ENCODE measurements around the gene TBC1D22B.

Gene TBC1D22B

DNA sequence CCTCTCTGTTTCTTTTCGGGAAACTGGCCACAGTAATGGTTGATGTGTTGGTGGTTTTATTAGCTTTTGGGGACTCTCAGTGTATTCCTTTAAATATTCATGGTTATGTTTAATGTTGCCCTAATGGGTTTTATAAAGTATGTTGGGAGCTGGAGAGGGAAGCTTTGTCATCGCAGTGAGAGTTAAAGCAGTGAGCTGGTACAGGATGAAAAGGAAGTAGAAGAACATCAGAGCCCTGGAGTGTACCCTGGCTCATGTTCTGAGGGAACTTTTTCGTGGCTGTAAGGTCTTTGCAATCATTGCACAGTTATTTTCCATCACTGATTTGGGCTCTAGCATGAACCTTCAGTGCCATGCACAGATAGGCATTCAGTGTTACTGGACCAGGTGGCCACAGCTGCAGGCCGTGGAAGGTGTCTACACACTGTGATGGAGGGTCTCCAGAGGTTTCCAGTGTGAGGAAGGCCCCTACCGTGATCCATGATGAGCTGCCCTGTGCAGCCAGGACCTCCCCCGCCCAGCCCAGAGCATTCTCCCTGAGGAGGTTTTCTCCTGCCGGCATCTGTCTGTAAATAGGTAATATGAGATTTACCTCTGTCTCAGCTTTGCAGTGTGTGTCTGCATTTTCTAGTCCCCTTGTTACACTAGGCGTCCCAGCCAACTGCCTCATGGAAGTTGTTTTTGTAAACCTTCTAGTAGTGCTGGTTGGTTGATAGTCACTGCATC, 22.8 kb downstream of the TBC1D22B start:
- H3K4me3 ChIP-seq (ENCODE audit: low read depth, low read length), result no peak overlapping the region
- no peak for TF ChIP-seq CTCF (IDR thresholded peaks at IDR 0.05; ENCODE audit: low read depth, low read length)

- no peak for TF ChIP-seq CTCF (IDR thresholded peaks at IDR 0.05; ENCODE audit: low read depth, low read length)
- H3K4me3 ChIP-seq (ENCODE audit: low read depth, low read length), result no peak overlapping the region
These were observed 24.8 kb downstream of the TBC1D22B start for GRCh38 chr6:37282371-37282770.

- H3K4me3 ChIP-seq (ENCODE audit: low read depth, low read length), result no peak overlapping the region
- no peak for TF ChIP-seq CTCF (IDR thresholded peaks at IDR 0.05; ENCODE audit: low read depth, low read length)
These were observed 25.7 kb downstream of the TBC1D22B start for GRCh38 chr6:37283268-37283667.

DNA sequence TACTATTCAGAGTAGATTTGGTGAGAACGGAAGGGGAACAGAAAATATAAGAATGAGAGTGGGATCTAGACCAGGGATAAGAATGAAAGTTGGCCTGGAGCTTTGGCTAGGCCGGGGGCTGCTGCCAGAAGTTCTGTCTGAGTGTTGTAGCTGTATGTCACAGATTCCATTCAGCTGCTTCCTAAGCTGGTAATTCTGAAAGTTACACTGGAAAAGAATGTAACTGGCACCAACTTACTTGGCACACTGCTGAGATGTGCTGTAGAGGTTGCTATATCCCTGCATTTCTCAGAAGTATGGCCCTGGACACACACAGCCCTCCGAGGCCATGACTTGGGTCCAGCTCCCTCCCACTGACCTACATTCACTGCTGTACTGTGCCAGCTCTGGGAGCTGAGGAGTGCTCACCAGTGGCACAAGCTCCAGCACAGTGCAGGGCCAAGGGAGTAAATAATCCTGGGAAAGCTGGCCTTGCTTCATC, 26.1 kb downstream of the TBC1D22B start:
- no peak for TF ChIP-seq CTCF (IDR thresholded peaks at IDR 0.05; ENCODE audit: low read depth, low read length)

GRCh38 chr6:37284781-37285180, 27.2 kb downstream of the TBC1D22B start:
- no peak overlapping the region for H3K4me3 ChIP-seq (ENCODE audit: low read depth, low read length)
- no peak for TF ChIP-seq CTCF (IDR thresholded peaks at IDR 0.05; ENCODE audit: low read depth, low read length)

More for the DNA sequence above, 26.1 kb downstream of the TBC1D22B start:
- no peak overlapping the region for H3K4me3 ChIP-seq (ENCODE audit: low read depth, low read length)

DNA sequence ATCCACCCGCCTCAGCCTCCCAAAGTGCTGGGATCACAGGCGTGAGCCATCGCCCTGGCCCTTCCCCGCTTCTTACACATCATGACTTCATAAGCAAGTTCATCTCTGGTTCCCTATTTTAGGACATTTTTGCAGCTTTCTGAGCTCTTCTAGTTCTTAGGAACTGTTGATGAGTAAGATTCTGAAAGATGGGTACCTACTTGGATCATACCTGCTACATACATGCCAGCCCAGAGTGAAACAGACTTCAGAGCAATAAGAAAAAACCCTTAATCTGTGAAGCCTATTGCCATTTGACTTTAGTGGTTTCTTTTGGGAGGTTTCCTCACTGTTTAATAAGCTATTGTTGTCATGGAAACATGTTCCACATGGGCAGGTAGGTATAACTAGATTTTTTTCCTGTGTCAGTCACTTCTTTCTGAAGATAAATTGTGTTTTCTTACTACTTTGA, 28.3 kb downstream of the TBC1D22B start:
- H3K4me3 ChIP-seq (ENCODE audit: low read depth, low read length), result no peak overlapping the region
- no peak for TF ChIP-seq CTCF (IDR thresholded peaks at IDR 0.05; ENCODE audit: low read depth, low read length)

DNA sequence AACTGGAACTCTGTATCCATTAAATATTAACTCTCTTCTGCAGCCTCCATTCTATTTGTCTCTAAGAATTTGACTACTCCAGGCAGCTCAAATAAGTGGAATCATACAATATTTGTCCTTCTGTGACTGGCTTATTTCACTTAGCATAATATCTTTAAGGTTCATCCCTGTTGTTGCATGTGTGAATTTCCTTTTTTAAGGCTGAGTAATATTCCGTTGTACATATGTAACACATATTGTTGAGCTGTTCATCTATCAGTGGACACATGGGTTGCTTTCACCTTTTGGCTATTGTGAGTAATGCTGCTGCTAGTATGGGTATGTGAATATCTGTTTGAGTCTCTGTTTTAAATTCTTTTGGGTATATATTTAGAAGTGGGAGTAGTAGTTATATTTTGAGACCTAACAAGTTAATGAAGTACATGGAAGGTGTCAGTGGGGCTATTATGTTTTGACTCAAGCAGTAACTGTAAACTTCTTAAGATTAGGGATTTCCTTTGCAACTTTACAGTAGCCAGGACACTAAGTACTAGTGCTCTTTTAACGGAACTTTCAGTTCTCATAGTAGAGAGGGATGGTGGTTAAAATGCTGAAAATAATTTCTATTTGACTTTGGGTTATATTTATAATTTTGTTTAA, 30.1 kb downstream of the TBC1D22B start:
- H3K4me3 ChIP-seq (ENCODE audit: low read depth, low read length), result no peak overlapping the region
- TF ChIP-seq CTCF (IDR thresholded peaks at IDR 0.05; ENCODE audit: low read depth, low read length), result no peak
